GM23248 (cell line): ENCODE data around the gene BLOC1S6.

Source experiments
- EZH2 ChIP-seq: fragments of 200-600 bp; sonication (generic); IDR thresholded peaks from 2 replicates; pipeline ENCODE4 v1.6.1; 2018; ENCODE audit warnings: antibody characterized with exemption, mild to moderate bottlenecking; ENCODE audit not compliant: insufficient read depth, poor library complexity, severe bottlenecking
- EZH2phosphoT487 ChIP-seq: fragments of 200-600 bp; sonication (generic); IDR thresholded peaks from 2 replicates; pipeline ENCODE4 v1.6.1; 2018; ENCODE audit warnings: antibody characterized with exemption, moderate library complexity, mild to moderate bottlenecking, low read depth; ENCODE audit not compliant: insufficient read depth

- TF ChIP-seq EZH2 (no peak), EZH2phosphoT487 (no peak)
These were observed 19.7 kb downstream of the BLOC1S6 start for GRCh38 chr15:45606841-45607240.
